ENCODE measurements around the gene UMAD1. TPM values are rescaled to one million over a fixed set of nuclear protein-coding genes. Genes with fewer than 3 reads are reported as not detected.

The UMAD1 gene
- total RNA-seq, 1 donor from 2014 or later = 10.0 TPM

GRCh38 chr7:7810380-7810779 lies 169.8 kb downstream of the UMAD1 start:
- no peaks in the 10 kb centered on the region for H3K4me1 Mint-ChIP-seq
- H3K27me3 Mint-ChIP-seq (ENCODE audit: low read depth) = no peaks in the 10 kb centered on the region
- H3K27ac Mint-ChIP-seq = no peak overlapping the region
- no peak for TF ChIP-seq CTCF (IDR thresholded peaks at IDR 0.05; ENCODE audit: unreplicated experiment)
- H3K9me3 Mint-ChIP-seq = peaks cover 8% of the 10 kb centered on the region
- no peak for DNase-seq (ENCODE audit: low spot score in 2 of 2, unreplicated experiment in 2 of 2)
- H3K4me3 Mint-ChIP-seq = no peak overlapping the region
- peaks cover 8% of the 10 kb centered on the region for H3K36me3 Mint-ChIP-seq

GRCh38 chr7:7810826-7811225 lies 170.3 kb downstream of the UMAD1 start:
- DNase-seq (ENCODE audit: low spot score in 2 of 2, unreplicated experiment in 2 of 2) = no peak
- Mint-ChIP-seq H3K27me3 (ENCODE audit: low read depth) (no peaks in the 10 kb centered on the region), H3K36me3 (peaks cover 8% of the 10 kb centered on the region), H3K27ac (no peak overlapping the region), H3K4me3 (no peak overlapping the region), H3K9me3 (peaks cover 12% of the 10 kb centered on the region), H3K4me1 (no peaks in the 10 kb centered on the region)
- TF ChIP-seq CTCF (IDR thresholded peaks at IDR 0.05; ENCODE audit: unreplicated experiment) = no peak

GRCh38 chr7:7812112-7812511 lies 171.6 kb downstream of the UMAD1 start:
- Mint-ChIP-seq H3K4me3 (no peak overlapping the region), H3K9me3 (peaks cover 12% of the 10 kb centered on the region), H3K36me3 (peaks cover 8% of the 10 kb centered on the region), H3K4me1 (no peaks in the 10 kb centered on the region), H3K27me3 (ENCODE audit: low read depth) (no peaks in the 10 kb centered on the region), H3K27ac (no peak overlapping the region)
- no peak for TF ChIP-seq CTCF (IDR thresholded peaks at IDR 0.05; ENCODE audit: unreplicated experiment)
- DNase-seq (ENCODE audit: low spot score in 2 of 2, unreplicated experiment in 2 of 2) = no peak

GRCh38 chr7:7815395-7815794 lies 174.8 kb downstream of the UMAD1 start:
- Mint-ChIP-seq H3K27me3 (ENCODE audit: low read depth) (no peaks in the 10 kb centered on the region), H3K4me1 (peaks cover 2% of the 10 kb centered on the region), H3K27ac (no peak overlapping the region), H3K36me3 (peaks cover 13% of the 10 kb centered on the region), H3K4me3 (no peak overlapping the region), H3K9me3 (peaks cover 12% of the 10 kb centered on the region)
- TF ChIP-seq CTCF (IDR thresholded peaks at IDR 0.05; ENCODE audit: unreplicated experiment) = no peak
- no peak for DNase-seq (ENCODE audit: low spot score in 2 of 2, unreplicated experiment in 2 of 2)

GRCh38 chr7:7816084-7816483 lies 175.5 kb downstream of the UMAD1 start:
- Mint-ChIP-seq H3K9me3 (peaks cover 12% of the 10 kb centered on the region), H3K27me3 (ENCODE audit: low read depth) (no peaks in the 10 kb centered on the region)

More at GRCh38 chr7:7816084-7816483, 175.5 kb downstream of the UMAD1 start:
- TF ChIP-seq CTCF (IDR thresholded peaks at IDR 0.05; ENCODE audit: unreplicated experiment) = no peak
- Mint-ChIP-seq H3K27ac (no peak overlapping the region), H3K36me3 (peaks cover 13% of the 10 kb centered on the region), H3K4me1 (peaks cover 2% of the 10 kb centered on the region), H3K4me3 (no peak overlapping the region)
- no peak for DNase-seq (ENCODE audit: low spot score in 2 of 2, unreplicated experiment in 2 of 2)
